NCI-H1930 (cell line): ENCODE measurements around the gene RPL29.

Experiments
- DNase-seq, 2 experiments: peaks; one replicate each; lab custom pipeline; 2025; lab: John Stamatoyannopoulos, UW

Gene RPL29

GRCh38 chr3:51966016-51966415 lies 29.7 kb downstream of the RPL29 start:
- no peak for DNase-seq

GRCh38 chr3:51964521-51964920 lies 31.2 kb downstream of the RPL29 start:
- DNase-seq = no peak

GRCh38 chr3:51963951-51964451 lies 31.7 kb downstream of the RPL29 start:
- no peak for DNase-seq

- no peak for DNase-seq
Measured at GRCh38 chr3:51962854-51963530, 32.7 kb downstream of the RPL29 start.

GRCh38 chr3:51961602-51962569 lies 33.8 kb downstream of the RPL29 start:
- no peak for DNase-seq

GRCh38 chr3:51961011-51961410 lies 34.7 kb downstream of the RPL29 start:
- DNase-seq = no peak

- DNase-seq = no peak
Measured at GRCh38 chr3:51960386-51960785, 35.3 kb downstream of the RPL29 start.

GRCh38 chr3:51959651-51960050 lies 36.0 kb downstream of the RPL29 start:
- no peak for DNase-seq

- DNase-seq = no peak
Measured at GRCh38 chr3:51958603-51959521, 36.8 kb downstream of the RPL29 start.

- DNase-seq = no peak
Measured at GRCh38 chr3:51957520-51958205, 38.0 kb downstream of the RPL29 start.

- DNase-seq = no peak
Measured at GRCh38 chr3:51955893-51956770, 39.6 kb downstream of the RPL29 start.

GRCh38 chr3:51955175-51955892 lies 40.4 kb downstream of the RPL29 start, which contains the start of gene GPR62:
Gene GPR62 (plus strand): TSS chr3:51955381. CDS start chr3:51955653, 272 bp downstream.
- no peak for DNase-seq

GRCh38 chr3:51954713-51955112 lies 41.0 kb downstream of the RPL29 start:
- no peak for DNase-seq

- no peak for DNase-seq
Measured at GRCh38 chr3:51954105-51954504, 41.6 kb downstream of the RPL29 start.

- DNase-seq = no peak
Measured at GRCh38 chr3:51953445-51953844, 42.2 kb downstream of the RPL29 start.

- no peak for DNase-seq
Measured at GRCh38 chr3:51950899-51951298, 44.8 kb downstream of the RPL29 start.

GRCh38 chr3:51949121-51949520 lies 46.6 kb downstream of the RPL29 start:
- no peak for DNase-seq

GRCh38 chr3:51948016-51948580 lies 47.6 kb downstream of the RPL29 start:
- no peak for DNase-seq
